CD14-positive monocyte (primary cell): Measurements from ENCODE around the gene ITPR2. TPM values are rescaled to one million over a fixed set of nuclear protein-coding genes. Genes with fewer than 3 reads are reported as not detected.

Experiments
- DNase-seq, 3 donors: peaks; one replicate each; pipeline ENCODE4 v3.0.0-alpha.2; 2011 to 2022
- H2AFZ ChIP-seq: 2 replicates; pipeline ENCODE4 v1.6.0; 2012; ENCODE audit warnings: mild to moderate bottlenecking, low read depth, low read length, inconsistent platforms; ENCODE audit not compliant: insufficient read depth, poor library complexity, severe bottlenecking
- H3K27ac ChIP-seq, 2 donors: 1 replicate in 1 of 2; 2 replicates in 1 of 2; pipeline ENCODE4 v1.5.1; 2012 to 2013; ENCODE audit warnings: low read length in 2 of 2, control low read depth in 1 of 2, inconsistent platforms in 1 of 2, low read depth in 1 of 2, mild to moderate bottlenecking in 1 of 2
- H3K27me3 ChIP-seq, 2 donors: one replicate each; pipeline versions ENCODE4 v1.6.0 to v1.6.1; 2011 to 2013; ENCODE audit warnings: low read length in 2 of 2; ENCODE audit not compliant: control insufficient read depth in 2 of 2, insufficient read depth in 2 of 2
- H3K36me3 ChIP-seq, 2 donors: replicated peaks in 1 of 2; 1 replicate in 1 of 2; 2 replicates in 1 of 2; pipeline versions ENCODE4 v1.5.1 to v1.6.1; 2012 to 2013; ENCODE audit warnings: low read length in 2 of 2, control low read depth in 1 of 2, inconsistent platforms in 1 of 2, mild to moderate bottlenecking in 1 of 2; ENCODE audit not compliant: insufficient read depth in 2 of 2, control insufficient read depth in 1 of 2
- H3K4me1 ChIP-seq, 2 donors: 1 replicate in 1 of 2; 2 replicates in 1 of 2; pipeline versions ENCODE4 v1.5.1 to v1.6.1; 2012 to 2013; ENCODE audit warnings: low read length in 2 of 2, control low read depth in 1 of 2, inconsistent platforms in 1 of 2, mild to moderate bottlenecking in 1 of 2, moderate library complexity in 1 of 2; ENCODE audit not compliant: insufficient read depth in 2 of 2, control insufficient read depth in 1 of 2
- H3K4me2 ChIP-seq: replicated peaks from 2 replicates; pipeline ENCODE3; 2012; ENCODE audit warnings: low read length, moderate library complexity, mild to moderate bottlenecking; ENCODE audit not compliant: poor library complexity, severe bottlenecking; ENCODE audit errors: extremely low read depth
- H3K4me3 ChIP-seq, 3 experiments: fragments of 200-600 bp in 1 of 3; sonication (generic) in 1 of 3; replicated peaks in 1 of 3; 1 replicate in 2 of 3; 2 replicates in 1 of 3; pipeline ENCODE4 v1.5.1; 2011 to 2013; ENCODE audit warnings: low read length in 3 of 3, mild to moderate bottlenecking in 3 of 3, control low read depth in 2 of 3, low read depth in 2 of 3, inconsistent platforms in 1 of 3, moderate library complexity in 1 of 3
- H3K79me2 ChIP-seq: 2 replicates; pipeline ENCODE4 v1.6.0; 2012; ENCODE audit warnings: mild to moderate bottlenecking, control low read depth, inconsistent platforms, low read length, moderate library complexity; ENCODE audit not compliant: insufficient read depth
- H3K9ac ChIP-seq: 2 replicates; pipeline ENCODE4 v1.6.0; 2017; ENCODE audit warnings: low read length, mild to moderate bottlenecking; ENCODE audit not compliant: insufficient read depth, poor library complexity, severe bottlenecking
- H3K9me3 ChIP-seq, 2 donors: replicated peaks in 1 of 2; 1 replicate in 1 of 2; 2 replicates in 1 of 2; pipeline versions ENCODE4 v1.5.1 to v1.6.1; 2012 to 2013; ENCODE audit warnings: low read length in 2 of 2, control low read depth in 1 of 2; ENCODE audit not compliant: control insufficient read depth in 1 of 2, insufficient read depth in 1 of 2
- H4K20me1 ChIP-seq: 2 replicates; pipeline ENCODE4 v1.6.0; 2012; ENCODE audit warnings: mild to moderate bottlenecking, low read length, control low read depth, moderate library complexity; ENCODE audit not compliant: insufficient read depth
- H3K27ac Mint-ChIP-seq, 7 donors: one replicate each; pipeline ENCODE4 v1.8.0; 2020; ENCODE audit warnings: mild to moderate bottlenecking in 7 of 7, mixed read lengths in 7 of 7, moderate library complexity in 6 of 7, inconsistent platforms in 2 of 7
- H3K27me3 Mint-ChIP-seq, 3 donors: one replicate each; pipeline ENCODE4 v1.8.0; 2021 to 2022; ENCODE audit warnings: low read depth in 3 of 3, mild to moderate bottlenecking in 3 of 3, mixed read lengths in 3 of 3, moderate library complexity in 3 of 3, inconsistent platforms in 1 of 3
- H3K36me3 Mint-ChIP-seq, 2 donors: one replicate each; pipeline ENCODE4 v1.8.0; 2020; ENCODE audit warnings: mixed read lengths in 2 of 2, inconsistent platforms in 1 of 2, mild to moderate bottlenecking in 1 of 2
- H3K4me1 Mint-ChIP-seq: one replicate; pipeline ENCODE4 v1.8.0; 2020; ENCODE audit warnings: mild to moderate bottlenecking, mixed read lengths
- H3K4me3 Mint-ChIP-seq, 2 donors: one replicate each; pipeline ENCODE4 v1.8.0; 2020; ENCODE audit warnings: mild to moderate bottlenecking in 2 of 2, mixed read lengths in 2 of 2, moderate library complexity in 1 of 2
- H3K9me3 Mint-ChIP-seq, 7 donors: one replicate each; pipeline ENCODE4 v1.8.0; 2020 to 2022; ENCODE audit warnings: mixed read lengths in 7 of 7, mild to moderate bottlenecking in 6 of 7, moderate library complexity in 6 of 7, inconsistent platforms in 2 of 7
- WGBS: methylation state at CpG from one replicate; pipeline ENCODE4 v1.1.5; 2013; ENCODE audit warnings: missing lambda C conversion rate; ENCODE audit not compliant: insufficient coverage; 5-methylcytosine and 5-hydroxymethylcytosine counted together
- intact Hi-C, 2 donors: fragments of 100-400 bp; cut with micrococcal nuclease; formaldehyde crosslinking; loops; one replicate each; pipeline versions ENCODE4 v1.15.0 to v1.15.1; 2023
- polyA plus RNA-seq, 3 donors: library from polyadenylated mRNA; depleted of rRNA in 1 of 3; unstranded in 2 of 3; stranded (reverse) in 1 of 3; fragments of 300-500 nt in 2 of 3; fragments of >200 nt in 1 of 3; fragmentation: Illumina TruSeq in 2 of 3; gene quantifications; 1 replicate in 2 of 3; 2 replicates in 1 of 3; pipeline ENCODE4 v1.2.3, GENCODE V29; 2012 to 2021
- TF ChIP-seq, protein P1 (sequence below): fragments of 200-600 bp; IDR thresholded peaks from one replicate; pipeline ENCODE4 v1.8.0; 2022; ENCODE audit warnings: antibody characterized with exemption, mild to moderate bottlenecking

ITPR2 gene
- polyA plus RNA-seq, 3 donors, result 2.7 to 6.4 (median 5.7) TPM

DNA sequence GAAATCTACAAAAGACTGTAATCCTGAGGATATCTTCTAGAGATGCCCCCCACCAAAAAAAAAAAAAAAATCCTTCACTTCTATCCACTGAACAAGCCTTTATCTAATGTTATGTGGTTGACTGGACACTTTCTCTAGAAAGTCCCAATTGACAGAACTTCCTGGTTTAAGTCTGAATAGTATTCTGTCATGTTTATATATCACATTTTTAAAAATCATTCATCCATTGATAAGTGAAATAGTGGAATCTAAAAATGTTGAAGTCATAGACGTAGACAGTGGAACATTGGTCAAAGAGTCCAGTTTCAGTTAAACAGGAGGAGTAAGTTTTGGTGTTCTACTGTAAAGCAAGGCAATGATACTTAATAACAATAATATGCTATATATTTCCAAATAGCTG is 340.6 kb downstream of the ITPR2 start:
- H3K4me2 ChIP-seq, result no peak overlapping the region
- H3K9ac ChIP-seq, result no peak overlapping the region
- H3K36me3 ChIP-seq, result peaks cover 12 to 30% of the 10 kb centered on the region in 2 donors
- WGBS, result no CpG with 5 or more reads among the region's 1 CpG
- H3K27ac Mint-ChIP-seq, result no peak overlapping the region
- no peak overlapping the region for H3K27ac ChIP-seq
- peaks cover 0 to 1% (median 0%) of the 10 kb centered on the region in 3 donors for H3K27me3 Mint-ChIP-seq
- H2AFZ ChIP-seq, result no peak overlapping the region
- H3K36me3 Mint-ChIP-seq, result peaks cover 30 to 33% of the 10 kb centered on the region in 2 donors
- H3K27me3 ChIP-seq, result no peaks in the 10 kb centered on the region
- no peak overlapping the region for H3K4me3 Mint-ChIP-seq
- DNase-seq, result no peak
- no peaks in the 10 kb centered on the region for H3K9me3 ChIP-seq
- no peaks in the 10 kb centered on the region for H3K79me2 ChIP-seq
- H3K4me3 ChIP-seq, result no peak overlapping the region
- intact Hi-C loops, result no loop called here
- TF ChIP-seq, protein P1, sequence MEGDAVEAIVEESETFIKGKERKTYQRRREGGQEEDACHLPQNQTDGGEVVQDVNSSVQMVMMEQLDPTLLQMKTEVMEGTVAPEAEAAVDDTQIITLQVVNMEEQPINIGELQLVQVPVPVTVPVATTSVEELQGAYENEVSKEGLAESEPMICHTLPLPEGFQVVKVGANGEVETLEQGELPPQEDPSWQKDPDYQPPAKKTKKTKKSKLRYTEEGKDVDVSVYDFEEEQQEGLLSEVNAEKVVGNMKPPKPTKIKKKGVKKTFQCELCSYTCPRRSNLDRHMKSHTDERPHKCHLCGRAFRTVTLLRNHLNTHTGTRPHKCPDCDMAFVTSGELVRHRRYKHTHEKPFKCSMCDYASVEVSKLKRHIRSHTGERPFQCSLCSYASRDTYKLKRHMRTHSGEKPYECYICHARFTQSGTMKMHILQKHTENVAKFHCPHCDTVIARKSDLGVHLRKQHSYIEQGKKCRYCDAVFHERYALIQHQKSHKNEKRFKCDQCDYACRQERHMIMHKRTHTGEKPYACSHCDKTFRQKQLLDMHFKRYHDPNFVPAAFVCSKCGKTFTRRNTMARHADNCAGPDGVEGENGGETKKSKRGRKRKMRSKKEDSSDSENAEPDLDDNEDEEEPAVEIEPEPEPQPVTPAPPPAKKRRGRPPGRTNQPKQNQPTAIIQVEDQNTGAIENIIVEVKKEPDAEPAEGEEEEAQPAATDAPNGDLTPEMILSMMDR, result no peak
- H3K4me1 ChIP-seq, result no peaks in the 10 kb centered on the region
- H3K9me3 Mint-ChIP-seq, result peaks cover 0 to 1% (median 0%) of the 10 kb centered on the region in 7 donors
- H4K20me1 ChIP-seq, result no peaks in the 10 kb centered on the region
- peaks cover 4% of the 10 kb centered on the region for H3K4me1 Mint-ChIP-seq

GRCh38 chr12:26489908-26490307 is 343.1 kb downstream of the ITPR2 start:
- Mint-ChIP-seq H3K9me3 (peaks cover 0 to 1% (median 0%) of the 10 kb centered on the region in 7 donors), H3K27me3 (peaks cover 0 to 1% (median 0%) of the 10 kb centered on the region in 3 donors), H3K36me3 (peaks cover 49 to 51% of the 10 kb centered on the region in 2 donors), H3K4me3 (no peak overlapping the region), H3K4me1 (no peaks in the 10 kb centered on the region), H3K27ac (no peak overlapping the region)
- Histone ChIP-seq H3K4me2 (no peak overlapping the region), H3K4me1 (no peaks in the 10 kb centered on the region), H3K36me3 (peaks cover 14 to 52% of the 10 kb centered on the region in 2 donors), H3K9ac (no peak overlapping the region), H2AFZ (no peak overlapping the region), H3K4me3 (no peak overlapping the region), H3K9me3 (no peaks in the 10 kb centered on the region), H3K27me3 (no peaks in the 10 kb centered on the region), H3K79me2 (no peaks in the 10 kb centered on the region), H3K27ac (no peak overlapping the region), H4K20me1 (no peaks in the 10 kb centered on the region)
- intact Hi-C loops, result no loop called here
- no CpG with 5 or more reads among the region's 2 CpGs for WGBS
- DNase-seq, result no peak
- TF ChIP-seq, protein P1, result no peak
